Activated T-helper 2 cell treated with anti-CD3 and anti-CD28 coated beads, Interferon-gamma antibody, Interleukin-2, Interleukin-4, amounts not matched to agents 10 μg/mL and 5 μg/mL and 100 μg/mL, durations not matched to agents 14 hours and 24 hours and 36 hours (primary cell): ENCODE data around the gene FBXO7. TPM values are rescaled to one million over a fixed set of nuclear protein-coding genes. Genes with fewer than 3 reads are reported as not detected.

ENCODE experiments used
- DNase-seq: peaks from one replicate; pipeline ENCODE4 v3.0.0; 2021; ENCODE audit warnings: low spot score
- H3K27ac Mint-ChIP-seq: one replicate; pipeline ENCODE4 v1.8.0; 2021; ENCODE audit warnings: mixed read lengths
- H3K27me3 Mint-ChIP-seq: one replicate; pipeline ENCODE4 v1.8.0; 2021; ENCODE audit warnings: low read depth, mixed read lengths
- H3K36me3 Mint-ChIP-seq: one replicate; pipeline ENCODE4 v1.8.0; 2021; ENCODE audit warnings: low read depth, mixed read lengths
- H3K4me1 Mint-ChIP-seq: one replicate; pipeline ENCODE4 v1.8.0; 2021; ENCODE audit warnings: low read depth, mixed read lengths
- H3K4me3 Mint-ChIP-seq: one replicate; pipeline ENCODE4 v1.8.0; 2021; ENCODE audit warnings: low read depth, mild to moderate bottlenecking, moderate library complexity, mixed read lengths
- H3K9me3 Mint-ChIP-seq: one replicate; pipeline ENCODE4 v1.8.0; 2021; ENCODE audit warnings: mixed read lengths
- intact Hi-C: fragments of 100-400 bp; cut with micrococcal nuclease; formaldehyde crosslinking; loops from one replicate; pipeline ENCODE4 v1.15.1; 2023
- total RNA-seq: library from RNA; stranded (reverse); gene quantifications from 2 replicates; pipeline ENCODE4 v1.2.3, GENCODE V29; 2022

The FBXO7 gene
- total RNA-seq, 1 donor from 2014 or later: 104 TPM

GRCh38 chr22:32499666-32500065 is 25.1 kb downstream of the FBXO7 start:
- DNase-seq: no peak
- Mint-ChIP-seq H3K4me1 (no peaks in the 10 kb centered on the region), H3K27ac (no peak overlapping the region), H3K4me3 (no peak overlapping the region), H3K27me3 (no peaks in the 10 kb centered on the region), H3K36me3 (peaks cover 39% of the 10 kb centered on the region), H3K9me3 (no peaks in the 10 kb centered on the region)
- intact Hi-C loops: no loop called here

GRCh38 chr22:32501836-32502752 is 27.5 kb downstream of the FBXO7 start:
- intact Hi-C loops: no loop called here
- H3K36me3 Mint-ChIP-seq: peaks cover 19% of the 10 kb centered on the region
- no peak for DNase-seq
- no peak overlapping the region for H3K4me3 Mint-ChIP-seq
- no peaks in the 10 kb centered on the region for H3K9me3 Mint-ChIP-seq
- H3K27me3 Mint-ChIP-seq: no peaks in the 10 kb centered on the region
- no peaks in the 10 kb centered on the region for H3K4me1 Mint-ChIP-seq
- no peak overlapping the region for H3K27ac Mint-ChIP-seq

GRCh38 chr22:32509045-32509444 is 34.4 kb downstream of the FBXO7 start:
- H3K9me3 Mint-ChIP-seq: no peaks in the 10 kb centered on the region
- no peaks in the 10 kb centered on the region for H3K36me3 Mint-ChIP-seq
- H3K4me3 Mint-ChIP-seq: no peak overlapping the region
- intact Hi-C loops: no loop called here
- H3K27ac Mint-ChIP-seq: no peak overlapping the region
- DNase-seq: no peak
- no peaks in the 10 kb centered on the region for H3K4me1 Mint-ChIP-seq
- no peaks in the 10 kb centered on the region for H3K27me3 Mint-ChIP-seq

GRCh38 chr22:32511274-32511673 is 36.7 kb downstream of the FBXO7 start:
- H3K9me3 Mint-ChIP-seq: no peaks in the 10 kb centered on the region
- no peak overlapping the region for H3K27ac Mint-ChIP-seq

GRCh38 chr22:32511776-32512175 is 37.2 kb downstream of the FBXO7 start:
- no peaks in the 10 kb centered on the region for H3K36me3 Mint-ChIP-seq
- intact Hi-C loops: no loop called here
- H3K9me3 Mint-ChIP-seq: no peaks in the 10 kb centered on the region
- H3K27me3 Mint-ChIP-seq: no peaks in the 10 kb centered on the region
- no peaks in the 10 kb centered on the region for H3K4me1 Mint-ChIP-seq
- no peak for DNase-seq
- H3K27ac Mint-ChIP-seq: no peak overlapping the region
- H3K4me3 Mint-ChIP-seq: no peak overlapping the region

More at GRCh38 chr22:32511274-32511673, 36.7 kb downstream of the FBXO7 start:
- Mint-ChIP-seq H3K36me3 (no peaks in the 10 kb centered on the region), H3K4me3 (no peak overlapping the region), H3K4me1 (no peaks in the 10 kb centered on the region), H3K27me3 (no peaks in the 10 kb centered on the region)
- intact Hi-C loops: no loop called here
- no peak for DNase-seq

- DNase-seq: no peak
- Mint-ChIP-seq H3K36me3 (no peaks in the 10 kb centered on the region), H3K4me3 (no peak overlapping the region), H3K9me3 (no peaks in the 10 kb centered on the region), H3K27ac (no peak overlapping the region), H3K27me3 (no peaks in the 10 kb centered on the region), H3K4me1 (no peaks in the 10 kb centered on the region)
- intact Hi-C loops: no loop called here
These were observed 37.8 kb downstream of the FBXO7 start for GRCh38 chr22:32512267-32512982.

GRCh38 chr22:32515084-32515483 is 40.5 kb downstream of the FBXO7 start:
- intact Hi-C loops: no loop called here
- Mint-ChIP-seq H3K36me3 (no peaks in the 10 kb centered on the region), H3K4me1 (no peaks in the 10 kb centered on the region), H3K27me3 (no peaks in the 10 kb centered on the region), H3K27ac (no peak overlapping the region), H3K4me3 (no peak overlapping the region), H3K9me3 (no peaks in the 10 kb centered on the region)
- no peak for DNase-seq

- Mint-ChIP-seq H3K4me3 (no peak overlapping the region), H3K27me3 (no peaks in the 10 kb centered on the region), H3K9me3 (no peaks in the 10 kb centered on the region), H3K36me3 (no peaks in the 10 kb centered on the region), H3K4me1 (no peaks in the 10 kb centered on the region), H3K27ac (no peak overlapping the region)
- intact Hi-C loops: no loop called here
- DNase-seq: no peak
These were observed 42.9 kb downstream of the FBXO7 start for GRCh38 chr22:32517488-32517887.

- Mint-ChIP-seq H3K4me1 (no peaks in the 10 kb centered on the region), H3K36me3 (no peaks in the 10 kb centered on the region), H3K27me3 (no peaks in the 10 kb centered on the region), H3K27ac (no peak overlapping the region), H3K4me3 (no peak overlapping the region), H3K9me3 (no peaks in the 10 kb centered on the region)
- intact Hi-C loops: no loop called here
- DNase-seq: no peak
These were observed 43.3 kb downstream of the FBXO7 start for GRCh38 chr22:32517921-32518320.

- Mint-ChIP-seq H3K27me3 (no peaks in the 10 kb centered on the region), H3K36me3 (no peaks in the 10 kb centered on the region), H3K4me1 (no peaks in the 10 kb centered on the region), H3K9me3 (no peaks in the 10 kb centered on the region), H3K4me3 (no peak overlapping the region), H3K27ac (no peak overlapping the region)
- intact Hi-C loops: no loop called here
- DNase-seq: no peak
These were observed 43.8 kb downstream of the FBXO7 start for GRCh38 chr22:32518381-32518780.

- Mint-ChIP-seq H3K4me3 (no peak overlapping the region), H3K4me1 (no peaks in the 10 kb centered on the region), H3K27ac (no peak overlapping the region), H3K27me3 (no peaks in the 10 kb centered on the region), H3K36me3 (no peaks in the 10 kb centered on the region), H3K9me3 (no peaks in the 10 kb centered on the region)
- no peak for DNase-seq
- intact Hi-C loops: no loop called here
These were observed 44.2 kb downstream of the FBXO7 start for GRCh38 chr22:32518848-32519247.

- no peaks in the 10 kb centered on the region for H3K36me3 Mint-ChIP-seq
- no peak for DNase-seq
- intact Hi-C loops: loop anchor here (10.0 kb wide), 2 partner anchors 104 to 464 kb away; no protein-coding TSS in a partner anchor
- no peak overlapping the region for H3K27ac Mint-ChIP-seq
- no peak overlapping the region for H3K4me3 Mint-ChIP-seq
- no peaks in the 10 kb centered on the region for H3K9me3 Mint-ChIP-seq
- no peaks in the 10 kb centered on the region for H3K4me1 Mint-ChIP-seq
- no peaks in the 10 kb centered on the region for H3K27me3 Mint-ChIP-seq
These were observed 46.0 kb downstream of the FBXO7 start for GRCh38 chr22:32520612-32521011.

GRCh38 chr22:32522237-32522636 is 47.6 kb downstream of the FBXO7 start:
- Mint-ChIP-seq H3K27ac (no peak overlapping the region), H3K27me3 (no peaks in the 10 kb centered on the region), H3K4me1 (no peaks in the 10 kb centered on the region), H3K36me3 (no peaks in the 10 kb centered on the region), H3K4me3 (no peak overlapping the region), H3K9me3 (no peaks in the 10 kb centered on the region)
- intact Hi-C loops: loop anchor here (10.0 kb wide), 2 partner anchors 103 to 463 kb away; no protein-coding TSS in a partner anchor
- DNase-seq: no peak
